Inflammatory macrophage treated with lipopolysaccharide for 4 hours (primary cell): ENCODE data around the gene GJB6.
"Not testable (repeated sequence)": the region's sequence is repeated elsewhere in the genome, so short reads cannot be mapped to it uniquely, and the experiment has no call there.

Source experiments
- DNase-seq: peaks from one replicate; pipeline ENCODE4 v3.0.0-alpha.2; 2020

Gene GJB6

GRCh38 chr13:20231839-20232555 is at the start of gene GJB6:
Gene GJB6, minus strand, starts transcription at chr13:20232319. Its CDS starts 8,839 bp downstream, at chr13:20223480.
- no peak for DNase-seq

GRCh38 chr13:20276901-20277300 is 44.8 kb upstream of the GJB6 start:
- not testable (repeated sequence) for DNase-seq

- DNase-seq: no peak
Observed at GRCh38 chr13:20274466-20274865, 42.3 kb upstream of the GJB6 start.

- no peak for DNase-seq
Observed at GRCh38 chr13:20272588-20273171, 40.6 kb upstream of the GJB6 start.

- DNase-seq: no peak
Observed at GRCh38 chr13:20272104-20272503, 40.0 kb upstream of the GJB6 start.

- DNase-seq: no peak
Observed at GRCh38 chr13:20271441-20271840, 39.3 kb upstream of the GJB6 start.

- DNase-seq: no peak
Observed at GRCh38 chr13:20270163-20270865, 38.2 kb upstream of the GJB6 start.

GRCh38 chr13:20264271-20265018 is 32.3 kb upstream of the GJB6 start:
- no peak for DNase-seq

GRCh38 chr13:20263393-20264044 is 31.4 kb upstream of the GJB6 start:
- no peak for DNase-seq

GRCh38 chr13:20258963-20259288 is 26.8 kb upstream of the GJB6 start:
- DNase-seq: no peak

GRCh38 chr13:20258208-20258962 is 26.3 kb upstream of the GJB6 start:
- DNase-seq: no peak

GRCh38 chr13:20254076-20254475 is 22.0 kb upstream of the GJB6 start:
- DNase-seq: no peak

- DNase-seq: no peak
Observed at GRCh38 chr13:20249913-20250312, 17.8 kb upstream of the GJB6 start.

GRCh38 chr13:20247963-20248362 is 15.8 kb upstream of the GJB6 start:
- DNase-seq: no peak

GRCh38 chr13:20247403-20247802 is 15.3 kb upstream of the GJB6 start:
- no peak for DNase-seq

GRCh38 chr13:20241593-20241992 is 9.5 kb upstream of the GJB6 start:
- no peak for DNase-seq

GRCh38 chr13:20239748-20240147 is 7.6 kb upstream of the GJB6 start:
- no peak for DNase-seq

GRCh38 chr13:20232556-20233277 is 598 bp upstream of the GJB6 start:
- DNase-seq: no peak

- DNase-seq: no peak
Observed at GRCh38 chr13:20230913-20231838, 943 bp downstream of the GJB6 start.

- DNase-seq: no peak
Observed at GRCh38 chr13:20227730-20228129, 4.4 kb downstream of the GJB6 start.
